Erythroblast (primary cell): ENCODE data around the gene ZBTB43.

ENCODE experiments used
- GATA1 ChIP-seq: IDR thresholded peaks from 2 replicates; pipeline ENCODE4 v1.6.1; 2011; ENCODE audit warnings: low read depth, mild to moderate bottlenecking, control low read depth, low read length, moderate library complexity
- POLR2A ChIP-seq: IDR thresholded peaks from 2 replicates; pipeline ENCODE4 v1.6.1; 2011; ENCODE audit warnings: mild to moderate bottlenecking, low read length

DNA sequence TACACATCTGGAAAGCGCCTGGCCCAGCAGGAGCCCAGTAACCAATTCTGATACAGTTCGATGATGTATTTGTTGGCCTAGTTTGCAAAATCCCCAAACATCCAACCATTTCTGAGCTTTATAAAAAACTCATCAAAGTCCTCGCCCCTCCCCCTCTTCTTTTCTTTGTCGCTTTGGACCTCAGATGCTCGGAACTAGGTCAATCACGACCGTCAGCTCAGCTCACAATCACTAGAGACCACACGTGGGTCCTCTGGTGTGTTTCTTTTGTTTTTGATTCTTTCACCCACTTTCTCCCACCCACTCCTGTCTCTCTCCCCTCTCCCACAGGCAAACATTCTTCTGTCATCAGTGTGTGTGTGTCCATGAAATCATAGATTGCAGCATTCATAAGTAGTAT lies 26.7 kb upstream of the ZBTB43 start:
- no peak for TF ChIP-seq POLR2A
- TF ChIP-seq GATA1: no peak
